ENCODE data around the gene LAMC1. TPM values are rescaled to one million over a fixed set of nuclear protein-coding genes. Genes with fewer than 3 reads are reported as not detected.

The LAMC1 gene
- total and polyA plus RNA-seq, 2 of the 4 experiments (the other 2 are of a cell fraction), result 249 to 394 TPM

DNA sequence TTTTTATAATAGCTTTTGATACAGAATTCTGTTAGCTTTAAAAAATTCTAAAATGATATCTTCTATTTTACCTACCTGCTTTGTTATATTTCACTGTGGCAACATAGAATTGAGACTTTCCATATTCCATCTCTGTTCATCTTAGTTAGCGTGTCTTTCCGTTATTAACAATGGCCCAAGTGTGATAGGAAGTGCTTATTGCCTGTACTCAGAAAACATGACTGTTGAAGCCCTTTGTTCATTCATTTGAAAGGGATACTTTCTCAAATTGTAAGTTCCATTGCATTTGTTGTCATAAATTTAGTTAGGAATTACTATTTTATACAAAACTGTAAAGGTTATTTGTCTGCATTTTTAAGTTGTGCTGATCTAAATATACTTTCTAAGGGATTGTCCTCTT is 73.1 kb downstream of the LAMC1 start:
- ChIA-PET CTCF (no interaction called here), POLR2A (ENCODE audit: unreplicated experiment) (no interaction called here)
- Histone ChIP-seq H3K4me2 (ENCODE audit: low read depth, low read length) (peak overlapping the region; percentile 48), H2AK9ac (replicated peaks; ENCODE audit: low read depth, low read length, poor library complexity) (no peak overlapping the region), H4K91ac (ENCODE audit: insufficient read depth, low read depth, low read length) (peak overlapping the region; percentile 10; the same call in 1 of the 2 replicates), H2BK20ac (ENCODE audit: low read depth, low read length) (peak overlapping the region; percentile 4; the same call in 1 of the 2 replicates), H3K9ac (ENCODE audit: low read depth, low read length) (no peak overlapping the region), H4K20me1 (ENCODE audit: insufficient read depth, low read length) (peaks cover 67% of the 10 kb centered on the region), H2AK5ac (ENCODE audit: low read depth, low read length) (0 out of 2 replicates have a peak overlapping the region, but pooled peaks have one; percentile 75), H3K9me1 (ENCODE audit: insufficient read depth, low read length) (peaks cover 34% of the 10 kb centered on the region), H3K4me3 (ENCODE audit: insufficient read depth, low read depth, low read length) (no peak overlapping the region), H3K4ac (ENCODE audit: low read depth, low read length) (peak overlapping the region; percentile 32; the same call in 1 of the 2 replicates), H3K36me3 (ENCODE audit: control insufficient read depth, insufficient read depth, low read length) (peaks cover 4% of the 10 kb centered on the region; the same call in 1 of the 2 replicates), H3K4me1 (ENCODE audit: control insufficient read depth, insufficient read depth, low read length) (peaks cover 29% of the 10 kb centered on the region), H3K56ac (ENCODE audit: extremely low read depth, insufficient read depth, low read length) (no peak overlapping the region), H3K27me3 (ENCODE audit: control insufficient read depth, insufficient read depth, low read length) (no peaks in the 10 kb centered on the region), H2AFZ (replicated peaks; ENCODE audit: low read length, poor library complexity) (no peak overlapping the region), H4K8ac (ENCODE audit: low read depth in 2 of 2, low read length in 2 of 2) (0 out of 4 replicates have a peak overlapping the region, but pooled peaks of 1 of the 2 experiments have one; percentile 0), H4K5ac (ENCODE audit: low read depth, low read length) (no peak overlapping the region), H3K79me1 (ENCODE audit: low read depth in 1 of 2, low read length in 2 of 2) (peaks cover 27 to 87% of the 10 kb centered on the region in 2 experiments), H3K18ac (ENCODE audit: low read depth, low read length) (peak overlapping the region; percentile 80; the same call in 1 of the 2 replicates), H2BK15ac (ENCODE audit: low read depth, low read length) (peak overlapping the region; percentile 72; the same call in 1 of the 3 replicates), H3K23ac (ENCODE audit: low read depth, low read length) (peak overlapping the region; percentile 40; the same call in 1 of the 2 replicates), H3K27ac (ENCODE audit: insufficient read depth, low read length) (peak overlapping the region; percentile 43; the same call in 1 of the 2 replicates), H2BK5ac (ENCODE audit: low read depth, low read length, poor library complexity, severe bottlenecking) (peak overlapping the region; percentile 99), H2BK120ac (ENCODE audit: low read depth, low read length) (peak overlapping the region; percentile 32; the same call in 1 of the 2 replicates), H3K9me3 (ENCODE audit: control insufficient read depth, insufficient read depth, low read length) (no peaks in the 10 kb centered on the region), H3K14ac (replicated peaks; ENCODE audit: low read depth, low read length) (no peak overlapping the region; the same call in 1 of the 2 replicates)
- no CpG with 5 or more reads among the region's 2 CpGs for WGBS, 2 experiments (ENCODE audit: extremely low coverage in 2 of 2, insufficient read length in 1 of 2)
- intact Hi-C loops (cut with micrococcal nuclease), result loop anchor here (2.0 to 5.0 kb wide), 3 partner anchors 34 to 72 kb away; no protein-coding TSS in a partner anchor
- in situ Hi-C loops (cut with MboI; ENCODE audit: low sequenced_read_pairs), result no loop called here
- DNase-seq (no peak), ATAC-seq (ENCODE audit: low read depth) (no peak)
- TF ChIP-seq RCOR1 (IDR thresholded peaks at IDR 0.05; ENCODE audit: insufficient replicate concordance, low read length), result no peak
- TF ChIP-seq CHD1 (IDR thresholded peaks at IDR 0.05; ENCODE audit: low read depth, low read length), result no peak
- TF ChIP-seq BHLHE40 (IDR thresholded peaks at IDR 0.05; ENCODE audit: low read depth, low read length), result no peak
- no peak for TF ChIP-seq RAD21 (IDR thresholded peaks at IDR 0.05; ENCODE audit: low read length)
- TF ChIP-seq, protein P1, sequence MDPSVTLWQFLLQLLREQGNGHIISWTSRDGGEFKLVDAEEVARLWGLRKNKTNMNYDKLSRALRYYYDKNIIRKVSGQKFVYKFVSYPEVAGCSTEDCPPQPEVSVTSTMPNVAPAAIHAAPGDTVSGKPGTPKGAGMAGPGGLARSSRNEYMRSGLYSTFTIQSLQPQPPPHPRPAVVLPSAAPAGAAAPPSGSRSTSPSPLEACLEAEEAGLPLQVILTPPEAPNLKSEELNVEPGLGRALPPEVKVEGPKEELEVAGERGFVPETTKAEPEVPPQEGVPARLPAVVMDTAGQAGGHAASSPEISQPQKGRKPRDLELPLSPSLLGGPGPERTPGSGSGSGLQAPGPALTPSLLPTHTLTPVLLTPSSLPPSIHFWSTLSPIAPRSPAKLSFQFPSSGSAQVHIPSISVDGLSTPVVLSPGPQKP (IDR thresholded peaks at IDR 0.05; ENCODE audit: borderline replicate concordance, low read depth, low read length), result no peak
- no peak for TF ChIP-seq POLR2A (IDR thresholded peaks at IDR 0.05; ENCODE audit: low read depth, low read length)
- no peak for TF ChIP-seq RFX5 (IDR thresholded peaks at IDR 0.05; ENCODE audit: low read depth, low read length)
- no peak for TF ChIP-seq MXI1 (IDR thresholded peaks at IDR 0.05; ENCODE audit: borderline replicate concordance, low read depth, low read length)
- no peak for TF ChIP-seq CEBPB (IDR thresholded peaks at IDR 0.05; ENCODE audit: low read depth, low read length)
- no peak for TF ChIP-seq NFE2L2 (IDR thresholded peaks at IDR 0.05; ENCODE audit: low read depth, low read length)
- dilution Hi-C loops (cut with HindIII; ENCODE audit: low sequenced_read_pairs, unreplicated experiment), result no loop called here
- no TSS peak for BruUV-seq (replicated peaks)

All from IMR-90 (cell line).